IPS-18c (cell line): ENCODE measurements around the gene TMEM119.
"Not testable (repeated sequence)": the region's sequence is repeated elsewhere in the genome, so short reads cannot be mapped to it uniquely, and the experiment has no call there.

ENCODE experiments used
- H3K4me3 ChIP-seq: 2 replicates; pipeline ENCODE4 v1.7.0; 2013; ENCODE audit warnings: low read depth, mild to moderate bottlenecking, low read length, moderate library complexity; ENCODE audit not compliant: insufficient read depth
- H3K9me3 ChIP-seq: one replicate; pipeline ENCODE4 v1.6.1; 2013; ENCODE audit warnings: mild to moderate bottlenecking, low read length, moderate library complexity; ENCODE audit not compliant: control insufficient read depth, insufficient read depth

TMEM119 gene

DNA sequence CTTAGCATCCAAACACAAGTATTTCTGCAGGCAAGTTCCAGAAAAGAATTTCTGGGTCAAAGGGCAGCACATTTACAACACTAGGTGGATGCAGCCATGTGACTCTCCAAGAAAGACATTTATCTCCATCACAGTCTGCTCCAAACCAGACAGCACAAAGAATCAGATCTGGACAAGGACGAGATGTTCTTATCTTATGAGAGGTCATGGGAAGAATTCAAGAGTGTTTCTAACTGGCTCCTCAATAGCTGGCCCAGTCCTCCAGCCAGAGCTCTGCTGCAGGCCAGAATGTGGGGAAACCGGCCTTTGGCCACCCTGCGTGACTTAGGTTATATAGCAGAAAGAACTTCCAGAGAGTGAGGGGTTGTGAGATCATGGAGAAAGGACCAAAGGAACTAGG lies 17.4 kb downstream of the TMEM119 start:
- no peaks in the 10 kb centered on the region for H3K9me3 ChIP-seq
- no peak overlapping the region for H3K4me3 ChIP-seq

GRCh38 chr12:108578813-108579212 lies 19.1 kb downstream of the TMEM119 start:
- Histone ChIP-seq H3K9me3 (no peaks in the 10 kb centered on the region), H3K4me3 (no peak overlapping the region)

DNA sequence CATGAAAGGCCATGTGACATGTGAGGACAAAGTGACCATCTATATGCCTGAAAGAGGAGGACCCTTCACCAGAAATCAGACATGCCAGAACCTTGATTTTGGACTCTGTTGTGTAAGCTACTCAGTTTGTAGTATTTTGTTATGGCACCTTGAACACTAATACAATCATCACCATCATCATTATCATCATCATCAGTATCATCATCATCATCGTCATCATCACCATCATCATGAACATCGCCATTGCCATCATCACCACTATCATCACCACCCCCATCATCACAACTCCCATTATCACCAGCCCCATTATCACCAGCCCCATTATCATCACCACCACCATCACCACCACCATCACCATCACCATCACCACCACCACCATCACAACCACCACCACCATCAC lies 19.6 kb downstream of the TMEM119 start:
- no peak overlapping the region for H3K4me3 ChIP-seq
- no peaks in the 10 kb centered on the region for H3K9me3 ChIP-seq

DNA sequence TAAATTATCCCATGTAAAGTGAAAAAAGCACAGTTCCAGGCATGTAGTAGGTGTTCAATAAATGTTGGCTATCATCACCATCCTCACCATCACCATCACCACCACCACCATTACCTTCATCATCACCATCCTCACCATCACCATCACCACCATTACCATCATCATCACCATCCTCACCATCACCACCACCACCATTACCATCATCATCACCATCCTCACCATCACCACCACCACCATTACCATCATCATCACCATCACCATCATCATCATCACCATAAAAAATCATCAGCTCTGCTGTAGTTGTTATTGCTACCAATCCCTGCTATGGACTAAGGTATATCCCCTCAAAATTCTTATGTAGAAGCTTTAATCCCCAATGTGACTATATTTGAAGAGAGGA lies 20.4 kb downstream of the TMEM119 start:
- H3K4me3 ChIP-seq, result no peak overlapping the region

DNA sequence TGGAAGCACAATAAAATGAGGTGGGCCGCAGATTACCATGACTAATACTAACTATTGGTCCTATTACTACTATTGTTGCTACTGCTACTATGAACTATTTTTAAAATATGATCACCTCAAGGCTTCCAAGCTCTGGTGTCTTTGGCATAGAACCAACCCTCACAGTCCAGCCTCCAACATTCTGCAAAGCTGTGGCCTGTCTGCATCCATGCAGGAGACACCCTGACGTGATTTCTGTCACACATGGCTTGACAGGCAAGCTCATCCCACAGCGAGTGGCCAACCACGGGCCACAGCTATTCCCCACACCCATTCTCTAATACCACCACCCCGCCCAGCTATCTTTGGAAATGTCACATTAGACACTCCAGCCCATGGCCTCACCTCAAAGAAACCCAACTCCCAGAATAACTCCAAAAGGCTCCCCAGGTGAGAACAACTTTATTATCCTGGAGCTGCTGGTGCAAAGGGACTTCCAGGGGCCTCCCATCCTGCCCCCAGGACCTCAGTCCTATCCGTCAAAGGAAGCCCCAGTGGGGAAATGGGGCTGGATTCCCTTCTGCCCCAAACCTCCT lies 21.1 kb downstream of the TMEM119 start:
- Histone ChIP-seq H3K4me3 (no peak overlapping the region), H3K9me3 (no peaks in the 10 kb centered on the region)

More for the DNA sequence above, 20.4 kb downstream of the TMEM119 start:
- no peaks in the 10 kb centered on the region for H3K9me3 ChIP-seq

- no peak overlapping the region for H3K4me3 ChIP-seq
- no peaks in the 10 kb centered on the region for H3K9me3 ChIP-seq
Measured at GRCh38 chr12:108575199-108575912, 22.5 kb downstream of the TMEM119 start.

- not testable (repeated sequence) for H3K9me3 ChIP-seq, H3K4me3 ChIP-seq
Measured at GRCh38 chr12:108574276-108574675, 23.6 kb downstream of the TMEM119 start.

DNA sequence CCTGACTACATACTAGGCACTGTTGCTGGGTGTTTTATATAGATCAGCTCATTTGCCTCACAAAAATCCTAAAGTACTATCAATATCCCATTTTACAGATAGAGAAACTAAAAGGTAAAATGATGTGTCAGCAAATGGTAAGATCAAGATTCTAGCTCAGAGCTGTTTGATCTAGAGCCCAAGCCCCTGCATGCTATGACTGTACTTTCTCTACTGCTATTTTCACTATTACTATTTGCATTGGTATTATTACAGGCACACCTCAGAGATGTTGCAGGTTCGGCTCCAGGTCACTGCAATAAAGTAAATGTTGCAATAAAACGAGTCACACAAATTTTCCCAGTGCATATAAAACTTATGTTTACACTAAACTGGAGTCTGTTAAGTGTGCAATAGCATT lies 24.6 kb downstream of the TMEM119 start:
- Histone ChIP-seq H3K9me3 (no peaks in the 10 kb centered on the region), H3K4me3 (no peak overlapping the region)

DNA sequence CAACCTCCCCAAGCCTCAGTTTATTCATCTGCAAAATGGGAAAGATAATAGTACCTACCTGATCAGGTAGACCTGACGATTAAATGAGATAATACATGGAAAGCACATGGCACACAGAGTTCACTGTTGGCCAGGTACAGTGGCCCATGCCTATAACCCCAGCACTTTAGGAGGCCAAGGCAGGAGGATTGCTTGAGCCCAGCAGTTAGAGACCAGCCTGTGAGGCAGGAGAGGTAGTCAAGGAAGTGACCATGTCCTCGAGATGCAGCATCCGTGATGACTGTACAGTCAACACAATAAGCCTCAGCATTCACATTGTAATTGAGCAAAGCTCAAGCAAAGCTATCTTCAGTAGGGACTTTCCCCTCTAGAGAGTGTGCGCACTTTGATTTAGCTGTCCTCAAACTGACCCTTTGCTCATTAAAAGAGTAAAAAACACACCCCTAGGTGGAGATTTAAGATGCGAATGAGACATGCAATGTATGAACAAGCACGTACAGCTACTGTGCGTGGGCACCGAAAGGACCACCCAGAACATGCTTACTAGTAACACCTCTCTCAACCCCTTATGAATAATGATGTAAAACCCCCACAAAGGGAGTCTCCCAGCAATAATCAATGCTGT lies 25.6 kb downstream of the TMEM119 start:
- no peaks in the 10 kb centered on the region for H3K9me3 ChIP-seq
- no peak overlapping the region for H3K4me3 ChIP-seq

GRCh38 chr12:108571609-108572165 lies 26.2 kb downstream of the TMEM119 start:
- Histone ChIP-seq H3K4me3 (no peak overlapping the region), H3K9me3 (no peaks in the 10 kb centered on the region)

- Histone ChIP-seq H3K4me3 (no peak overlapping the region), H3K9me3 (no peaks in the 10 kb centered on the region)
Measured at GRCh38 chr12:108570743-108571608, 26.9 kb downstream of the TMEM119 start.

GRCh38 chr12:108568338-108569154 lies 29.3 kb downstream of the TMEM119 start:
- no peaks in the 10 kb centered on the region for H3K9me3 ChIP-seq
- no peak overlapping the region for H3K4me3 ChIP-seq

DNA sequence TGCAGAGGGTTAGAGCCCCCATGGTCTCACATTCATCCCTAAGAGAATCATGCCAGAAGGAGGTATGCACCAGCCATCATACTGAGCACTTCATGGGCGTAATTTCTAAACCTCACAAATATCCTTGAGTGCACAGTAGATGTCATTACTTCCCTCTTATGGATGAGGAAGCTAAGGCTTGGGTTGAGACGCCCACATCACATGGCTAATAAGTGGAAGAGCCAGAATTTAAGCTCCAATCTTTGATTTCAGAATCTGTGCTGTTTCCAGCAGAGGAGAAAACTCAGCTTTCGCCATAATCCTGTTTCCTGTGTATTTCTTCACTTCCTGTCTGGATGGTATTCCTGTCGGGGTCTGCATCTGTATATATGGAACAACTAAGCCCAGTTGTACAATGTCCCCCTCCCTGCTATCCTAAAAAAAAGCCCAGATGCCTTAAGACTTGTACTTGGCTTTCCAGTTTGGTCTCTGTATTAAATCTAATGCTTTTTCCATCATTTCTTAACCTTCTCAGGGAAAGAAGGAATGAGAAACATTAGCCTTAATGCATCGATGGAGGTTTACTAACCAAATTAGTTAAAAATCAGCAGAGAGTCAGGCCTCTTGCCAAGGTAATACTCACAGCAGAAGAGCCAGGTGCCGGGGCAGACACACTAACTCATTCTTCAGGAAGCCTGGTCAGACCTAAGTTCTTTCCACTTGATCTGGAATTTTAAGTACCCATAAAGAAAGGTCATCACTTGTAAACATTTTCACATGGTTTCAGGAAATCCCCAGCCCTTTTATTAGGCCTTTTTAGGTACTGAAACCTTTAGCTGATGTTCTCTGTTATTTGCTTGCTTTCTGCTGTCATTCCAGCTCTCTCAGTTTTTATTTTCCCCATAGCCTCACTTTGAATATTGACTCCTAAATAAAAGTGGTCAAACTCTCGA lies 30.2 kb downstream of the TMEM119 start:
- no peak overlapping the region for H3K4me3 ChIP-seq
- no peaks in the 10 kb centered on the region for H3K9me3 ChIP-seq

GRCh38 chr12:108566452-108566851 lies 31.4 kb downstream of the TMEM119 start:
- Histone ChIP-seq H3K9me3 (no peaks in the 10 kb centered on the region), H3K4me3 (no peak overlapping the region)

DNA sequence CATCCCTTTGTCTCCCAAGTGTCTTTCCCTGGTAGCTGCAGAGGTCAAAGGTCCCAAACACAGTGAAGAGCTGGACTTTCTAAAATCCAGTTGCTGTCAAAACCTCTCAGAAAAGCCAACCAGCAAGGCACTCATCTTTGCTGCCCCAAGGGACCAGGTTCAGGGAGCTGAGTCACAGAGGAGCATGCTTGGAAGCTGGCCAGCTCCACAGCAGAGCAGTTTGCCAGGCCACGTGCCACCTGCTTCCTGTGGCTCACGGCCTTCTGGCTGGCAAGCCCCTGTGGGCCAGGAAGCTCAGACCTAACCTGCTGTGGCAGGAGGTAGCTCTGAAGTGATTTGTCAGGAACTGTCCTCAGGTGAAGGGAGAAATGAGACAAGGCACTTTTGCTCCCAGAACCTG lies 31.9 kb downstream of the TMEM119 start:
- no peak overlapping the region for H3K4me3 ChIP-seq

GRCh38 chr12:108565146-108565545 lies 32.7 kb downstream of the TMEM119 start:
- Histone ChIP-seq H3K4me3 (no peak overlapping the region), H3K9me3 (no peaks in the 10 kb centered on the region)

More for the DNA sequence above, 31.9 kb downstream of the TMEM119 start:
- H3K9me3 ChIP-seq, result no peaks in the 10 kb centered on the region
